Activated T-helper 1 cell treated with anti-CD3 and anti-CD28 coated beads, Interleukin-12 subunit alpha, Interleukin-12 subunit beta, Interleukin-2, Interleukin-4 antibody, amounts not matched to agents 30 ng/mL and 10 ng/mL and 1 ng/mL, durations not matched to agents 14 hours and 24 hours and 36 hours (primary cell): Measurements from ENCODE around the gene MIGA2. TPM values are rescaled to one million over a fixed set of nuclear protein-coding genes. Genes with fewer than 3 reads are reported as not detected.

Experiments used
- DNase-seq: peaks from one replicate; pipeline ENCODE4 v3.0.0; 2021; ENCODE audit warnings: low spot score
- H3K27ac Mint-ChIP-seq: one replicate; pipeline ENCODE4 v1.8.0; 2021; ENCODE audit warnings: mild to moderate bottlenecking, mixed read lengths
- H3K27me3 Mint-ChIP-seq: one replicate; pipeline ENCODE4 v1.8.0; 2022; ENCODE audit warnings: mild to moderate bottlenecking, moderate library complexity, mixed read lengths; ENCODE audit not compliant: insufficient read depth
- H3K36me3 Mint-ChIP-seq: one replicate; pipeline ENCODE4 v1.8.0; 2021; ENCODE audit warnings: low read depth, mixed read lengths
- H3K4me1 Mint-ChIP-seq: one replicate; pipeline ENCODE4 v1.8.0; 2021; ENCODE audit warnings: low read depth, mixed read lengths
- H3K4me3 Mint-ChIP-seq: one replicate; pipeline ENCODE4 v1.8.0; 2021; ENCODE audit warnings: mild to moderate bottlenecking, moderate library complexity, mixed read lengths
- H3K9me3 Mint-ChIP-seq: one replicate; pipeline ENCODE4 v1.8.0; 2021; ENCODE audit warnings: mixed read lengths
- intact Hi-C: fragments of 100-400 bp; cut with micrococcal nuclease; formaldehyde crosslinking; loops from one replicate; pipeline ENCODE4 v1.15.1; 2024
- total RNA-seq: library from RNA; stranded (reverse); gene quantifications from 2 replicates; pipeline ENCODE4 v1.2.3, GENCODE V29; 2022

MIGA2 gene
- total RNA-seq, 1 donor from 2014 or later: 43.8 TPM

- Mint-ChIP-seq H3K27ac (no peak overlapping the region), H3K27me3 (no peaks in the 10 kb centered on the region)
Measured at GRCh38 chr9:129121483-129121882, 85.1 kb downstream of the MIGA2 start.

More at GRCh38 chr9:129121483-129121882, 85.1 kb downstream of the MIGA2 start:
- intact Hi-C loops: no loop called here
- Mint-ChIP-seq H3K4me1 (no peaks in the 10 kb centered on the region), H3K9me3 (no peaks in the 10 kb centered on the region), H3K4me3 (no peak overlapping the region), H3K36me3 (peaks cover 14% of the 10 kb centered on the region)
- no peak for DNase-seq

Other genes with a start within 250 kb of the MIGA2 start
- gene TBC1D13, start 249.4 kb upstream of the MIGA2 start, total RNA-seq: 21.2 and 22.3 TPM in 2 replicates
- gene ENDOG, start 218.1 kb upstream of the MIGA2 start, total RNA-seq: 22.1 and 26.2 TPM in 2 replicates
- 151 and 158 TPM in 2 replicates for gene SPOUT1, start 206.8 kb upstream of the MIGA2 start, total RNA-seq
- 10.6 and 12.2 TPM in 2 replicates for gene KYAT1, start 154.7 kb upstream of the MIGA2 start, total RNA-seq
- 30.1 and 32.9 TPM in 2 replicates for gene LRRC8A, start 154.5 kb upstream of the MIGA2 start, total RNA-seq
- 0.34 and 1.0 TPM in 2 replicates for gene PHYHD1, start 115.6 kb upstream of the MIGA2 start, total RNA-seq
- gene DOLK, start 89.0 kb upstream of the MIGA2 start, total RNA-seq: 17.7 and 18.1 TPM in 2 replicates
- 154 and 158 TPM in 2 replicates for gene NUP188, start 88.9 kb upstream of the MIGA2 start, total RNA-seq
- 71.1 and 74.8 TPM in 2 replicates for gene SH3GLB2, start 8.3 kb upstream of the MIGA2 start, total RNA-seq
- 28.4 and 30.2 TPM in 2 replicates for gene DOLPP1, start 44.5 kb downstream of the MIGA2 start, total RNA-seq
- 9.9 and 10.0 TPM in 2 replicates for gene CRAT, start 74.2 kb downstream of the MIGA2 start, total RNA-seq
- gene PTPA, start 74.8 kb downstream of the MIGA2 start, total RNA-seq: 105 and 114 TPM in 2 replicates
- 14.4 TPM in 2 replicates for gene IER5L, start 141.6 kb downstream of the MIGA2 start, total RNA-seq